HEK293T (cell line): ENCODE results near the gene SUSD3.

ENCODE experiments used
- BHLHE40 ChIP-seq: fragments of 450-650 bp; IDR thresholded peaks from 2 replicates; pipeline ENCODE4 v1.6.1; 2016; ENCODE audit warnings: mild to moderate bottlenecking, moderate library complexity, borderline replicate concordance
- PKNOX1 ChIP-seq: fragments of 450-650 bp; IDR thresholded peaks from 2 replicates; pipeline ENCODE4 v1.6.1; 2016

GRCh38 chr9:93024986-93025630 lies 33.4 kb upstream of the SUSD3 start:
- TF ChIP-seq BHLHE40 = no peak
- TF ChIP-seq PKNOX1 = no peak
